Upper lobe of left lung (tissue), 6 donors: ENCODE measurements around the gene RASGRP3. TPM values are rescaled to one million over a fixed set of nuclear protein-coding genes. Genes with fewer than 3 reads are reported as not detected.

Source experiments
- ATAC-seq, 2 donors: fragments of 200-7000 bp; cut with Tn5 transposase; one replicate each; pipeline ENCODE4 v1.9.1; 2022; ENCODE audit warnings: mild to moderate bottlenecking in 2 of 2, moderate library complexity in 2 of 2; ENCODE audit not compliant: low FRiP score in 2 of 2
- DNase-seq, 2 donors: peaks; one replicate each; pipeline ENCODE4 v3.0.0-alpha.2; 2019 to 2020
- H3K27ac ChIP-seq, 4 donors: fragments of 200-600 bp; sonication (generic); one replicate each; pipeline ENCODE4 v1.5.1; 2016 to 2019
- H3K27me3 ChIP-seq, 4 donors: fragments of 200-600 bp; sonication (generic); one replicate each; pipeline ENCODE4 v1.5.1; 2017 to 2019
- H3K36me3 ChIP-seq, 4 donors: fragments of 200-600 bp; sonication (generic); one replicate each; pipeline ENCODE4 v1.5.1; 2016 to 2019
- H3K4me1 ChIP-seq, 4 donors: fragments of 200-600 bp; sonication (generic); one replicate each; pipeline ENCODE4 v1.5.1; 2018 to 2019
- H3K4me3 ChIP-seq, 4 donors: fragments of 200-600 bp; sonication (generic); one replicate each; pipeline ENCODE4 v1.5.1; 2017 to 2019; ENCODE audit warnings: mild to moderate bottlenecking in 2 of 4, moderate library complexity in 1 of 4
- H3K9me3 ChIP-seq, 4 donors: fragments of 200-600 bp; sonication (generic); one replicate each; pipeline ENCODE4 v1.5.1; 2018 to 2019
- EP300 ChIP-seq, 4 donors: sonication (generic); formaldehyde crosslinking; IDR thresholded peaks; one replicate each; pipeline ENCODE4 v1.5.1; 2017; ENCODE audit warnings: antibody characterized with exemption in 4 of 4, control low read depth in 2 of 4
- POLR2A ChIP-seq, 4 donors: fragments of 450-650 bp; IDR thresholded peaks; one replicate each; pipeline ENCODE4 v1.5.1; 2016 to 2017; ENCODE audit warnings: antibody characterized with exemption in 4 of 4, mild to moderate bottlenecking in 2 of 4
- POLR2AphosphoS5 ChIP-seq, 2 donors: sonication (generic); formaldehyde crosslinking; IDR thresholded peaks; one replicate each; pipeline ENCODE4 v1.5.1; 2017; ENCODE audit warnings: antibody characterized with exemption in 2 of 2
- WGBS, 2 donors: methylation state at CpG; one replicate each; pipeline ENCODE4 v1.1.5; 2017 to 2018; 5-methylcytosine and 5-hydroxymethylcytosine counted together
- total RNA-seq, 6 donors: library from RNA; depleted of rRNA in 4 of 6; stranded (reverse); fragments of >200 nt in 4 of 6; gene quantifications; one replicate each; pipeline versions ENCODE4 v1.1.0 to v1.2.1, GENCODE V29; 2016 to 2021
- TF ChIP-seq, protein P1 (sequence below), 6 experiments: fragments of 450-650 bp in 4 of 6; fragments of 200-600 bp in 2 of 6; sonication (generic) in 2 of 6; IDR thresholded peaks; one replicate each; pipeline ENCODE4 v1.5.1; 2016 to 2019; ENCODE audit warnings: antibody characterized with exemption in 6 of 6
- donor health status: DM: no; HTN: no; CAD: no; lungs with moderate emphysema.
- donor health status: DM: no; HTN: yes; CAD: no; lungs with severe emphysema.

The RASGRP3 gene
- total RNA-seq, 6 donors from 2014 or later = 7.0 to 34.6 (median 14.1) TPM

DNA sequence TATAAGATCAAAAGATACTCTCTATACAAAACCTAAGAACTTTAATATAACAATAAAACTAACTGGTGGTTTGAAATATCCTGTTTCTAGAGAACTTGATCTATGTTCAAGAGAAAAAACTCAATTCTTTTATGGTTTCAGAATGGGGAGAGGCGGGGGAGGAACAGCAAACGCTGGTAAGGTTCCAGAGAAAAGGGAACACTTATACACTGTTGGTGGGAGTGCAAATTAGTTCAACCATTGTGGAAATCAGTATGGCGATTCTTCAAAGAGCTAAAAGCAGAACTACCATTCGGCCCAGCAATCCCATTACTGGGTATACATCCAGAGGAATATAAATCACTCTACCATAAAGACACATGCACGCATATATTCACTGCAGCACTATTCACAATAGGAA, 105.4 kb downstream of the RASGRP3 start:
- no peak for TF ChIP-seq EP300 (IDR thresholded peaks at IDR 0.05)
- TF ChIP-seq, protein P1, sequence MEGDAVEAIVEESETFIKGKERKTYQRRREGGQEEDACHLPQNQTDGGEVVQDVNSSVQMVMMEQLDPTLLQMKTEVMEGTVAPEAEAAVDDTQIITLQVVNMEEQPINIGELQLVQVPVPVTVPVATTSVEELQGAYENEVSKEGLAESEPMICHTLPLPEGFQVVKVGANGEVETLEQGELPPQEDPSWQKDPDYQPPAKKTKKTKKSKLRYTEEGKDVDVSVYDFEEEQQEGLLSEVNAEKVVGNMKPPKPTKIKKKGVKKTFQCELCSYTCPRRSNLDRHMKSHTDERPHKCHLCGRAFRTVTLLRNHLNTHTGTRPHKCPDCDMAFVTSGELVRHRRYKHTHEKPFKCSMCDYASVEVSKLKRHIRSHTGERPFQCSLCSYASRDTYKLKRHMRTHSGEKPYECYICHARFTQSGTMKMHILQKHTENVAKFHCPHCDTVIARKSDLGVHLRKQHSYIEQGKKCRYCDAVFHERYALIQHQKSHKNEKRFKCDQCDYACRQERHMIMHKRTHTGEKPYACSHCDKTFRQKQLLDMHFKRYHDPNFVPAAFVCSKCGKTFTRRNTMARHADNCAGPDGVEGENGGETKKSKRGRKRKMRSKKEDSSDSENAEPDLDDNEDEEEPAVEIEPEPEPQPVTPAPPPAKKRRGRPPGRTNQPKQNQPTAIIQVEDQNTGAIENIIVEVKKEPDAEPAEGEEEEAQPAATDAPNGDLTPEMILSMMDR (IDR thresholded peaks at IDR 0.05) = no peak
- no peak for TF ChIP-seq POLR2AphosphoS5 (IDR thresholded peaks at IDR 0.05)
- TF ChIP-seq POLR2A (IDR thresholded peaks at IDR 0.05) = no peak
- no peak overlapping the region for H3K4me3 ChIP-seq
- H3K36me3 ChIP-seq = peaks cover 10 to 34% (median 21%) of the 10 kb centered on the region in 4 donors
- no peak overlapping the region for H3K27ac ChIP-seq
- H3K4me1 ChIP-seq = peaks cover 0 to 8% (median 0%) of the 10 kb centered on the region in 4 donors
- H3K9me3 ChIP-seq = no peaks in the 10 kb centered on the region
- DNase-seq (no peak), ATAC-seq (no peak)
- WGBS, 2 donors = 59 to 64% methylated on average over 5 of the region's 5 CpGs
- H3K27me3 ChIP-seq = no peaks in the 10 kb centered on the region

DNA sequence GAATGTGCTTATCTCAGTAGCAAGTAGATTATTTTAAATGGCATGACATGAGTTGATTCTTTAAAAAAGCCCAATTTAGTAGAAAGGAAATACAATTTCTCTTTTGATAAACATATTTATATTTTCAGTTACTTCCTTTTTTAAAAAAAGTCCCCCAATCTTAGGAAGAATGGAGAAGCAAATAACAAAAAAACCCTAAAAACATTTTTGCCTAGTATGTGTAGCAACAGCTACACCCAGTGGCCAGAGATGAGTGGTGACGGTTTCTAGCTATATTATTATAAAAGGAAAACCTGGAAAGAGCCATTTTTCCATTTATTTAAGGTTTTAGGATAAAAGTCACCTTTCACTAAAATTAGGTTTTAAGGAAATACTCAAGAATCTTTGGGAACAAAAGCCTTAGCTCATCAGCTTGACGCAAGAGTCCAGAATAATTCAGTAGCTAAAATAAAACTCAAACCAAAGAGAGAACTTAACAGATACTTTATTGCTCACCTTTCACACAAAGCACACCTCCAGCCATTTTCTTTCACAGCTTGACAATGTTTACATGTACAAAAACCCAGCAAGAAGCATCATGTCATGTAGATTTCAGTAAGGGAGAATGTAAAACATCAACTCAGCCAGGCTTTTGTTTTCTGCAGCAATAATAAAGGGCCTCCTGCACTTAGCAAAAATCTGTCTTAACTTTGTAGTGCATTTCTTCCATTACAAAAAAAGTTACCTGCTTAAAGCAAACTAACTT, 106.9 kb downstream of the RASGRP3 start:
- Histone ChIP-seq H3K27me3 (no peaks in the 10 kb centered on the region), H3K4me3 (no peak overlapping the region), H3K4me1 (peaks cover 0 to 8% (median 0%) of the 10 kb centered on the region in 4 donors), H3K27ac (no peak overlapping the region), H3K36me3 (peaks cover 10 to 47% (median 23%) of the 10 kb centered on the region in 4 donors), H3K9me3 (no peaks in the 10 kb centered on the region)
- TF ChIP-seq POLR2A (IDR thresholded peaks at IDR 0.05) (no peak), EP300 (IDR thresholded peaks at IDR 0.05) (no peak), POLR2AphosphoS5 (IDR thresholded peaks at IDR 0.05) (no peak)
- TF ChIP-seq, protein P1 (IDR thresholded peaks at IDR 0.05) = peak; percentile 60 to 77 (median 68)
- ATAC-seq (peak in 1 of 2 donors; percentile 73), DNase-seq (no peak)
- WGBS, 2 donors = 30 to 33% methylated on average over 2 of the region's 2 CpGs

DNA sequence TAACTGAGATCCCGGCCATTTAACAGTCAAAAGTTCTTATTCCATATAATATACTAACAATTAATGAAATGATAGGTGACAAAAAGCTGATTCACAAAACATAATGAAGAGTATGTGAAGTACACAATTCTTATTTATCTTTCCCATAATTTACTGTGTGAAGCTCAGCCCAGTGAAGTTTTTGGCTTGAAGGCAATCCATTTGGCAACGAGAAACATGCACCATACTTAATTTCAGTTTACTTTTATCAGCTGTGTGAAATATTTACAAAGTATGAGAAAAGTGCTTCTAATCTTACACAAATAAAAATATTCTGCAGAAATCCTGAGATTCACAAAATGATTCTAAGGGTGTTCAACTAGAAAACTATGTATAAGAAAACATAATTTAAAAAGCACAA, 110.3 kb downstream of the RASGRP3 start:
- H3K4me1 ChIP-seq = peaks cover 0 to 6% (median 0%) of the 10 kb centered on the region in 4 donors

DNA sequence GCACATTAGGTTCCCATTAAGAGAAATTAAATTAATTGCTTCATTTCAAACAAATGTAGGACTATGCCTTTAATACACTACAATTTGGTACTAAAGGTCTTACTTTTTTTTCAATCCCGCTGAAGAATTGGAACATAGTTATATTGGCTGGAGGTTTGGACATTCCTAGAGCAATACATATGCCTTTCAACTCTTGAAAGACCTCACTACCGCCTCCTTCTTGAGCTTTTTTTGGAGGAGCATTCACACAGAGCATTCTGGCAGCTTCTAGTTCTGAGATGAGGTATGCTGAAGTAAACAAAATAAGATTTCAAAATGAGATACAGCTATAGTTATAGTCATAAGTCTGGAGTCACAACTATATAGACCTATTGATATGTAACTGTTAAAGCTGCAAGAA, 111.8 kb downstream of the RASGRP3 start:
- H3K27ac ChIP-seq = no peak overlapping the region
- no peaks in the 10 kb centered on the region for H3K4me1 ChIP-seq
- no peaks in the 10 kb centered on the region for H3K9me3 ChIP-seq
- no peak for DNase-seq
- no peak for ATAC-seq
- peaks cover 10 to 83% (median 33%) of the 10 kb centered on the region in 4 donors for H3K36me3 ChIP-seq
- WGBS, 2 donors = 69 to 77% methylated on average over 2 of the region's 2 CpGs
- TF ChIP-seq, protein P1 (IDR thresholded peaks at IDR 0.05) = no peak
- no peak for TF ChIP-seq POLR2AphosphoS5 (IDR thresholded peaks at IDR 0.05)
- TF ChIP-seq EP300 (IDR thresholded peaks at IDR 0.05) = no peak
- no peak for TF ChIP-seq POLR2A (IDR thresholded peaks at IDR 0.05)
- no peaks in the 10 kb centered on the region for H3K27me3 ChIP-seq
- no peak overlapping the region for H3K4me3 ChIP-seq

More for the DNA sequence above, 110.3 kb downstream of the RASGRP3 start:
- H3K9me3 ChIP-seq = no peaks in the 10 kb centered on the region
- 79 to 81% methylated on average over 2 of the region's 2 CpGs for WGBS, 2 donors
- H3K4me3 ChIP-seq = no peak overlapping the region
- H3K27ac ChIP-seq = no peak overlapping the region
- H3K36me3 ChIP-seq = peaks cover 10 to 68% (median 25%) of the 10 kb centered on the region in 4 donors
- H3K27me3 ChIP-seq = no peaks in the 10 kb centered on the region
- DNase-seq (no peak), ATAC-seq (no peak)
- TF ChIP-seq POLR2AphosphoS5 (IDR thresholded peaks at IDR 0.05) (no peak), POLR2A (IDR thresholded peaks at IDR 0.05) (no peak), EP300 (IDR thresholded peaks at IDR 0.05) (no peak)
- TF ChIP-seq, protein P1 (IDR thresholded peaks at IDR 0.05) = no peak
